Measurements from ENCODE around the gene TAPT1. TPM values are rescaled to one million over a fixed set of nuclear protein-coding genes. Genes with fewer than 3 reads are reported as not detected.

The TAPT1 gene
- total and polyA plus RNA-seq, 9 of the 15 experiments (the other 6 are each of a cell fraction or from before 2014, with no cell fraction given) = 1.6 to 36.7 (median 20.7) TPM

- no peak for TF ChIP-seq ZNF609 (CRISPR knock-in tag; IDR thresholded peaks at IDR 0.05; ENCODE audit: borderline replicate concordance)
- no peak for TF ChIP-seq NR0B1 (IDR thresholded peaks at IDR 0.05; ENCODE audit: partially characterized antibody)
- TF ChIP-seq IFI16 (CRISPR knock-in tag; IDR thresholded peaks at IDR 0.05) = no peak
Observed at GRCh38 chr4:16202598-16202997, 23.7 kb downstream of the TAPT1 start (continued).

- no peak overlapping the region for H3K4me3 ChIP-seq
- no peak overlapping the region for H2AFZ ChIP-seq (ENCODE audit: low read depth, low read length)
- in situ Hi-C loops (cut with MboI) = no loop called here
- 0 out of 3 replicates have a peak, but pooled peaks cover 3% of the 10 kb centered on the region for H3K79me2 ChIP-seq (ENCODE audit: control insufficient read depth, insufficient read depth, low read length)
- no peaks in the 10 kb centered on the region for H3K9me1 ChIP-seq (ENCODE audit: control insufficient read depth, insufficient read depth, low read length)
- intact Hi-C loops (cut with micrococcal nuclease) = loop anchor here (2.0 kb wide), 1 partner anchor 172 kb away; no protein-coding TSS in a partner anchor
- H3K36me3 ChIP-seq (ENCODE audit: control insufficient read depth, insufficient read depth, low read length) = peaks cover 38% of the 10 kb centered on the region; the same call in 2 of the 3 replicates
- TF ChIP-seq CTCF (IDR thresholded peaks at IDR 0.05 in 2 of 3, conservative IDR thresholded peaks at IDR 0.05 in 1 of 3; ENCODE audit: insufficient read depth in 2 of 3, low read depth in 1 of 3, low read length in 3 of 3) = peak in 1 of 3 experiments; percentile 43; a peak in 3 of 6 replicates
- TF ChIP-seq RAD21 (CRISPR knock-in tag; conservative IDR thresholded peaks at IDR 0.05 in 1 of 2, IDR thresholded peaks at IDR 0.05 in 1 of 2) = peak; percentile 8 to 28; a peak in 3 of 4 replicates
- TF ChIP-seq DLX4 (CRISPR knock-in tag; IDR thresholded peaks at IDR 0.05) = no peak
- no peak for TF ChIP-seq RCOR1 (IDR thresholded peaks at IDR 0.05; ENCODE audit: borderline replicate concordance in 1 of 2, low read depth in 2 of 2, low read length in 2 of 2)
- H3K9ac ChIP-seq (ENCODE audit: insufficient read depth in 1 of 2, low read depth in 2 of 2, low read length in 2 of 2) = no peak overlapping the region
- POLR2A ChIA-PET = interaction anchor here (0.7 kb wide), 1 partner anchor 147 kb away, joined by 4 read pairs; no protein-coding TSS in a partner anchor
- ATAC-seq (no peak), FAIRE-seq (no peak), DNase-seq (ENCODE audit: extremely low read depth in 1 of 4, low spot score in 3 of 4) (no peak)
- BruUV-seq (replicated peaks) = no TSS peak
- no peak overlapping the region for H3K27ac ChIP-seq (ENCODE audit: extremely low read depth, low read depth, low read length)
- no peaks in the 10 kb centered on the region for H3K27me3 ChIP-seq (ENCODE audit: control insufficient read depth in 2 of 2, insufficient read depth in 2 of 2, low read length in 2 of 2)
- H3K4me1 ChIP-seq (replicated peaks in 1 of 2; ENCODE audit: control insufficient read depth in 2 of 2, insufficient read depth in 2 of 2, low read length in 2 of 2) = no peaks in the 10 kb centered on the region
- H3K4me2 ChIP-seq (ENCODE audit: insufficient read depth, low read length) = no peak overlapping the region
- 100% methylated on average over 1 of the region's 1 CpG for WGBS (ENCODE audit: insufficient coverage, low coverage, missing lambda C conversion rate)
- CTCF ChIA-PET (ENCODE audit: low intra/inter-chr PET ratio) = no interaction called here
- H3K9me3 ChIP-seq (replicated peaks; ENCODE audit: control insufficient read depth, insufficient read depth, low read depth, low read length) = no peaks in the 10 kb centered on the region
- no peaks in the 10 kb centered on the region for H4K20me1 ChIP-seq (replicated peaks; ENCODE audit: control insufficient read depth, insufficient read depth, low read length)
Observed at GRCh38 chr4:16199093-16199492, 27.2 kb downstream of the TAPT1 start.

All from K562 (cell line).